GM19239 (cell line): ENCODE results near the gene SERPINA5.

Experiments used
- DNase-seq: peaks from one replicate; pipeline ENCODE4 v3.0.0; 2011; ENCODE audit warnings: low spot score; ENCODE audit not compliant: insufficient read length
- FAIRE-seq: peaks from 2 replicates; lab custom pipeline; 2011; peaks lifted over from hg19 to GRCh38; lab: Jason Lieb, UNC

Gene SERPINA5

DNA sequence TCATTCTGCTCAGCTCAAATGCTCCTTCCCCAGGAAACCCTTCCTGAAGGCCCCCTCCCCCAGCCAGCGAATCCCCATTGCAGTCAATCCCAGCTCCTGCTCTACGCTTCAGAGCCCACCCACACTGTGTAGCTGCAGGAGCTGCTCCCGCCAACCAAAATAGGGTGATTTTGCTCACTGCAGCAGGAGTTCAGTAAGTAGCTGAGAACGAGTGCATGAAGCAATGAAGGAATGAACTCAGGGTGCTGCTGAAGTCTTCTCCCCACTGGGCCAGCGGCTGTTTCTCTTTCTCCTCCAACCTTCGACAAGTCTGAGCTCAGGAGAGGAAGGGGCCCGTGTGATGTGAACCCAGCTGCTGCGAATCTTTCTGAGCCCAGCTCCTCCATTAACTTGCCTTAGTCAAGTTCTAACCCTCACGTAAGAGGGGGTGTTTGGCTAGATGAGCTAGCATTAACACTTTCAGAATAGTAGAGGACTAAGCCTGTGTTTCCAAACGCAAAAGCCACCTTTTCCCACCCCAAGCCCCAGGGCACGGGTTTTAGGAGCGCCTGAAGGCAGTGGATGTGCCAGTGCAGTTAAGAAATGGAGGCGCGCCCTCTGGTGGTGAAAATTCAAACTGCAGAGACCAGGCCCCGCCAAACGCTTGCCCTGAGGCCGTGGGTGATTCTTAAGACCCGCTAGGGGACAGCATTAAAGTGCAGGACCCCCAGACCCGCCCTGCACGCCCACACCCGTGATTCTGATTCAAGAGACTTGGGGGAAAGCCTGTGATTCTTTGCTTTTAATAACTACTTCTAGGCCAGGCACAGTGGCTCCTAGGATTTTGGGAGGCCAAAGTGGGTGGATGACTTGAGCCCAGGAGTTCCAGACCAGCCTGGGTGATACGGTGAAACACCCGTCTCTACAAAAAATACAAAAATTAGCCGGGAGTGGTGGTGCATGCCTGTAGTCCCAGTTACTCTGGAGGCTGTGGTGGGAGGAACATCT lies 31.9 kb upstream of the SERPINA5 start:
- FAIRE-seq (peak; percentile 47), DNase-seq (peak; percentile 40)

DNA sequence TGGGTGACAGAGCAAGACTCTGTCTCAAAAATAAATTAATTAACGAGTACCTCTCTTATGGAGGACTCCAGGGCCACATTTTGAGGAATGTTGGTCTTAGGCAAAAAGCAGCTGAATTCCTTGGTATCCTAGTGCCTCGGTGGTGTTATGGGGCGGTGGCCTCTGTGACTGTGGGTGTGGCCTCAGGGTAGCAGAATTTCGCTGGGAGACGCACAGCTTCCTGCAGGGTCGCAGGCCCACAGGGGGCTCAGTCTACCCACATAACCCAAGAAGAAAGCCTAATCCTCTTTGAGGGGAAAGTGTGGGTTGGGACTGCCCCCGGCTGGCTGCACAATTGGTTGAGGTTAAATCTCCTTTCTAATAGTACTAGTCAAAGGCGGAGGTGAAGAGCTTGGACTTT lies 31.2 kb upstream of the SERPINA5 start:
- FAIRE-seq = no peak

DNA sequence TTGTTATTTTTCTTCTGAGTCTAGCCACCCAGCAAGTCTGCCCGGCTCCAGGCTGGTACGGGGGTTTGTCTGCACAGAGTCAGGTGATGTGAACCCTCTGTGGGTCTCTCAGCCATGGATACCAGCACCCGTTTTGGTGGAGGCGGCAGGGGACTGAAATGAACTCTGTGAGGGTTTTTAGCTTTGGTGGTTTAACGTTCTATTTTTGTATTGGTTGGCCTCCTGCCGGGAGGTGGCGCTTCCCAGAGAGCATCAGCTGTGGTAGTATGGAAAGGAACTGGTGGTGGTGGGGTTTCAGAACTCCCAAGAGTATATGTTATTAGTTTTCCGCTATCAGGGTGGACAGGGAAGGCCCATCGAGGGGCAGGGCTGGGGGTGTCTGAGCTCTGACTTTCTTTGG lies 25.2 kb upstream of the SERPINA5 start:
- DNase-seq (no peak), FAIRE-seq (no peak)

More for the DNA sequence above, 31.2 kb upstream of the SERPINA5 start:
- no peak for DNase-seq

DNA sequence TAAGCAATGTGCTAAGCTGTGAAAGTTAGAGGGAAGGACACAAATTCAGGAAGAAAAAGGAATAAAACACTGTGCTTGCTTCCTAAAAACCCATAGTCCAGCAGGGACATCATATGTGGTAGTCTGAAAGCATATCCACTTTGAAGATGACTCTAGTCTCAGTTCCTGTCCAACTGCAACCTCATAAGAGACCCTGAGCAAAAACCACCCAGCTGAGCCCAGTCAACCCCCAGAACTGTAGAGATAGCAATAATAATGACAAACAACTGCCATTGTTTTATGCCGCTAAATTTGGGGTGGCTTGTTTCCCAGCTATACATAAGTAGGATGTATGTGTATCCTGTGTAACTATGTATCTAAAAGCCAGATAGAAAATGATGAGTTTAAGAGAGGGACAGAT lies 23.9 kb upstream of the SERPINA5 start:
- FAIRE-seq (no peak), DNase-seq (no peak)

DNA sequence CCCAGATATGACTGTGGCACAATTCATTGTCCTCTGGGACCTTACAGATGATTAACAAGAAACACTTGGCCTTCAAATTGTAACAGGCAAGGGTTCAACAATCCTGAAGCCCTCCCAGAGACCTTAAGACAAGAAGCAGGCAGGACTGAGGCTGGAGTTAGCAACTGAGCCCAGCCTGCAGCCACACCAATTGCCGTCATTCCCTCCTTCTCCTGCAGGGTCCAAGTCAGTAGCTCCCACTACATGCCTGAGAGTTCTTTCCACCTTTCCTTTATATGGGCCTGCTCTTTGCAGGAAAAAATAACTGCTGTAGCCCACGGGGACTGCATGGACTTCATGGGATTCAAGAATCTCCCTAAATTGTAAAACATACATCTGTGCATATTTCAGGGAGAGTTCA lies 22.4 kb upstream of the SERPINA5 start:
- DNase-seq (no peak), FAIRE-seq (no peak)

DNA sequence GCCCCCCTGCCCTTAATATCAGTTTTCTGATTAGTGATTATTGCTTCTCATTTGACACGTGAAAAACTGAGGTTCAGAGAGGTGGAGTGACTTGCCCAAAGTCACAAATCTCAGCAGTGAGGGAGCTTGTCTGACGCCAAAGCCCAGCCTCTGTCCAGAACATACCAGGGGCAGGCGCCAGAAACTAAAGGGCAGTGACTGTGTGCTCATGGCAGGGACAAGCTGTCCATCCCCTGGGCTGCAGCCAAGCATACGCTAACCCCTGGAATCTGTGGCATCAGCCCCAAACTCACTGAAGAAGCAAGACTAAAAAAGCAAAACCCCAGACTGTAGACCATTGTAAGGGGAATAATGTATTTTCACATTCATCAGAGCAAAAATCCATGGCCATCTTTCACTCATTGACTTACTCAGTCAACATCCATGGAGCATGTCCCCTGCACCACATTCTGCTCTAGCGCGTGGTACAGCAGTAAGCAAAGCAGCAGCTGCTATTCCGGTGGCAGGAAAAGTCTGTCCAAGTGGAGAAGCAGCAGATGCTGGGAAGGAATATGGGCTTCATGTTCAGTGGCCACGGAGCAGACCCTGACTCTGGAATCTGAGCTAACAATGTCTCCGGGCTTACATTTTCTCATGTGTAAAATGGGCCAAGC lies 21.5 kb upstream of the SERPINA5 start:
- FAIRE-seq (no peak), DNase-seq (no peak)

DNA sequence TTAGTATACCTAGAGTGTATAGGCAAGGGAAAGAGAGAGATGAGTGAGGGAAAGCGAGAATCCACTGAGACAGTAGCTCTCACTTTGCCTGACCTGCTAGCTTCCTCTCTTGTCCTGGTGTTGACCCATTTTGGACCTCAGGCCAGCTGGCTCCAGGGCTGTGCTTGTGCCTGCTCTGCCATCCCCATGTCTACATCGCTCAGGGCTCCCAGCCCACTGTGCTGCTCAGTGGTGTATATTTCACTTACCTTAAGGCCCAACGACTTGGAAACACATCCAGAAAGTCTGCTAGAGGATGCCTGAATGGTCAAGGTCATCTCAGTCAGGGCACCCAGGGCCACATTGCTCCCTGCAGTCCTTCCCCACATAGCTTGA lies 20.9 kb upstream of the SERPINA5 start:
- DNase-seq (no peak), FAIRE-seq (no peak)

DNA sequence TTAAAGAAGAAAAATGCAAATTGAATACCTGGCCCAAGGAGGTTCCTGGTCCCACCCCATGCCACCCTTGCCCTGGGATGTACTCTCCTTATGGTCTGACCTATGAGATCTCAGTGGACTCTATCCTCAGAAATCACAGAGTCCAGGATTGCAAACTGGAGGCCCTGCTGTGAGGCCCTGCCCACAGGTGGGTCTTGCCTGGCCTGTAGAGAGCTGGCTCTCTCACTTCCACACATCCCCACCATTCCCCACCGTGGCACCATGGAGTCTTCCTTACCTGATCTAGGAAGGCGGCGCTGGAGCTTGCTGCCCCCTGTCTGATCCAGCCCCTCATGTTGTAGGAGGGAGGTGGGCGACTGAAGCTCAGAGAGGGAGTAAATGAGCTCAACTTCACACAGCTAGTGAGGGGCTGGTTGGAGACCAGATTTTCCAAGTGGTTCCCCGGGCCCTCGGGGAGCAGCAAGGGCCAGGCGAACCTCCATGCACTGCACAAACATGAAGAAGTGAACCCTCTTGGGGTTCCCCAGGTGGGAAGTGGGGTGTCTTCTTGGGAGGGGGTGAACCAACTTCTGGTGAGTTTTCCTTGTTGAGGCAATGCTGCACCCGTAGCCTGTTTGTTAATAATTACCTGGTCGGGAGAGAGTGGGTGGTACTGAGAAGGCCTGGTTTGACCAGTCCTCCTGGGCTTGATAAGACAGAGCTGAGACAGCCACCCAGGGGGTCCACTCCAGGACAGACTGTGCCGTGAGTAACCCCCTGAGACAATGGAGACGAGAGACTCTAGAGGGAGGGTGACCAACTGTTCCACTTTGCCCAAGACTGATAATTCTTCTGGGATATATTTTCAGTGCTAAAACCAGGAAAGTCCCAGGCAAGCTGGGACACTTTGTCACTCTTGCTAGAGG lies 20.2 kb upstream of the SERPINA5 start, which contains the start of gene SERPINA4:
Gene SERPINA4 (plus strand): TSS at position 692 of the 905 bp plus-strand sequence. CDS start 2,041 bp downstream, outside the sequence.
- FAIRE-seq (no peak), DNase-seq (no peak)

DNA sequence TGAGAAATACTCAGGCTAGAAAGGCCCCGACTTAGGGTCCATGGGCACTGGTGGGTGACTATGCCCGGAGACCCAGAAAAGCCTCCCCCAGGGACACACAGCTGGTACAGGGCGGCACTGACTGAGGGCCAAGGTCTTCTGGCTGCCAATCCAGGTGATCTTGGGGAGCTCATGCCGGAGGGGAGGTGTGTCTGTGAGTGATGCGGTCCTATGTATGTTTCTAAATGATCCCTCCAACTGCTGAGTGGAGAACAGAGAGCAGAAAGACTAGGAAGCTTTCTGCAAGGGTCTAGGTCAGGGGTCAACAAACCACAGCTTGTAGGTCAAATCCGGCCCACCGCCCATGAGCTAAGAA lies 19.6 kb upstream of the SERPINA5 start:
- no peak for DNase-seq
- no peak for FAIRE-seq

DNA sequence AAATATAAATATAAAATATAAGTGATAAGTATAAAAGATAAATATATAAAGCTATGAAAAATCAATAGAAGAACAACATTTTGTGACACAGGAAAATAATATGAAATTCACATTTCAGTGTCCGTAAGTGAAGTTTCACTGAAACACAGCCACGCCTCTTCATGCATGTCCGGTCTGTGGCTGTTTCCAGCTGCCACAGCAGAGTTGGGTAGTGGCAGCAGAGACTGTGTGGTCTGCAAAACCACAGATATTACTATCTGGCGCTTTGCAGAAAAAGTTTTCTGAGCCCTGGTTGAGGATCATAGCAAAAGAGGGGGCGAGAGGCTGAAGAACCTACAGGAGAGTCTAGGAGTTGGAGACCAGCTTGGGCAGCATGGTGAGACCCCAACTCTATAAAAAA lies 19.2 kb upstream of the SERPINA5 start:
- FAIRE-seq (no peak), DNase-seq (no peak)

DNA sequence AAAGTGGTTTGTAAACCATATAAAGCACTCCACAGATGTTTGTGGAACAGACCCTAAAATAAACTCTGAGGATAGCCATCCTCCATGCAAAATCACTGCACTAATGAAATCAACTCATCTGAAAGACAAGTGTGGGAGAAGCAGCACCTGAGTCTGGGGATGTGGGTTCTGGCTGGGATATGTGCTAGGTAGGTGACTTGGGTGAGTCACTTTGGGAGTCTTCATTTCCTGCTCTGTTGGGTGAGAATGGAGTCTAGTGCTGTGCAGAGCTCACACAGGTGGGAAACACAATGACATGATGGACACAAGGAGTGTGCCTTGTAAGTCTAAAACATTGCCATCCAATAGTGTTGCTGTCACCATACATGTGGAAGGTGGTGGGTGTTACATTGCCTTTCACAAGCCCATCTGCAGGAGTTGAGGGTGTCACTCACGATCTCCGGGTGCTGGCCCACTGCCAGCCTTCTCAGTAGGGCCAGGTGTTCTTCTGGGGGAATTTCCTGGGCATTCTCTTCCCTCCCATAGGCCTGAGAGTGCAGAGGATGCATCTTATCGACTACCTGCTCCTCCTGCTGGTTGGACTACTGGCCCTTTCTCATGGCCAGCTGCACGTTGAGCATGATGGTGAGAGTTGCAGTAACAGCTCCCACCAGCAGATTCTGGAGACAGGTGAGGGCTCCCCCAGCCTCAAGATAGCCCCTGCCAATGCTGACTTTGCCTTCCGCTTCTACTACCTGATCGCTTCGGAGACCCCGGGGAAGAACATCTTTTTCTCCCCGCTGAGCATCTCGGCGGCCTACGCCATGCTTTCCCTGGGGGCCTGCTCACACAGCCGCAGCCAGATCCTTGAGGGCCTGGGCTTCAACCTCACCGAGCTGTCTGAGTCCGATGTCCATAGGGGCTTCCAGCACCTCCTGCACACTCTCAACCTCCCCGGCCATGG lies 18.0 kb upstream of the SERPINA5 start:
- FAIRE-seq = no peak
- DNase-seq = no peak

DNA sequence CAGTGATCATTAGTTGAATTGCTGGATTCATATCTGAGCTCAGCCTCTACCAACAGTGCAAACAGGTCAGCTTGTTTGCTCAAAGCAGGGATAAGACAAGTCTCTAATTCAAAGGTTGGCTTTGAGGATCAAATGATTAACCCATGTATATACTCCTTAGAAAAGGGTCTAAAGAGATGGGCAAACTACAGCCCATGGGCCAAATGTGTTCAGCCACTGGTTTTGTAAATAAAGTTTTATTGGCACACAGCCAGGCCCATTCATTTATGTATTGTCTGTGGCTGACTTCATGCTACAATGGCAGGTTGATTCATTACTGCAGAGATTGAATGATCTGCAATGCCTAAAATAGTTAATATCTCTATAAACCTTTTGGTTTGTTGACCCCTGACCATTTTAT lies 16.8 kb upstream of the SERPINA5 start:
- FAIRE-seq = no peak
- no peak for DNase-seq

DNA sequence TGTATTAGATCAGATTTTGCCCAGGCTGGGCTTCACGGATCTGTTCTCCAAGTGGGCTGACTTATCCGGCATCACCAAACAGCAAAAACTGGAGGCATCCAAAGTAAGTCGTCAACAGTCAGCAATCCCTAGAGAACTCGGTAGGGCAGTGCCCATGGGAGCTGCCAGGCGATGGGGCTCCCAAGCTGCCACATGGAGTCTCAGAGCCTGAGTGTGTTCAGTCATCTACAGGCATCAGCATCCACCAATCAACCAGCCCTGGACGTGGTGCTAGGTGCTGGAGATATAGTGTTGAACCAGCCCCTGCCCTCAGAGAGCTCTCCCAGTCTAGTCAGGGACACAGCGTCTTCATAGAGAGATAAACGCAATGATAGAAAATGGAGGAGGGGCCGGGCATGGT lies 13.0 kb upstream of the SERPINA5 start:
- FAIRE-seq (no peak), DNase-seq (no peak)

DNA sequence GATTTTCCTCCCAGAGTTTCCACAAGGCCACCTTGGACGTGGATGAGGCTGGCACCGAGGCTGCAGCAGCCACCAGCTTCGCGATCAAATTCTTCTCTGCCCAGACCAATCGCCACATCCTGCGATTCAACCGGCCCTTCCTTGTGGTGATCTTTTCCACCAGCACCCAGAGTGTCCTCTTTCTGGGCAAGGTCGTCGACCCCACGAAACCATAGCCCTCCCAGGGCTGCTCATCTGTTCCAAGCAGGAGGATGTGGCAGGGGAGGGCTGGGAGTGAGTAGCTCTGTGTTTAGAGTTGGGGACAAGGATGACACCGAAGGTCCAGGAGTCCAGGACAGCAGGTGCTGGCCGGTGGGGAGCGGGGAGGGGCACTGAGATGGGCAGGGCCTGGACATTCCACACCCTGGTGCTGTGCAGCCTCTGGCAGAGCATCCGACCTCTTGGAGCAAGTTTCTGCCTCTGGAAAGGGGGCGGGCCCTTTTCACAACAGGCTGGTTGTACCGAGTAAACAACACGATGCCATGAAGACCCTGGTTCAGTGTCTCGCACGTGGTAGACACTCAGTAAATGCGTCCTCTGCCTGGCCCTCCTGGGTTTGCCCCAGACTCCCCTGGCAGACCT lies 11.7 kb upstream of the SERPINA5 start:
- no peak for FAIRE-seq
- no peak for DNase-seq

DNA sequence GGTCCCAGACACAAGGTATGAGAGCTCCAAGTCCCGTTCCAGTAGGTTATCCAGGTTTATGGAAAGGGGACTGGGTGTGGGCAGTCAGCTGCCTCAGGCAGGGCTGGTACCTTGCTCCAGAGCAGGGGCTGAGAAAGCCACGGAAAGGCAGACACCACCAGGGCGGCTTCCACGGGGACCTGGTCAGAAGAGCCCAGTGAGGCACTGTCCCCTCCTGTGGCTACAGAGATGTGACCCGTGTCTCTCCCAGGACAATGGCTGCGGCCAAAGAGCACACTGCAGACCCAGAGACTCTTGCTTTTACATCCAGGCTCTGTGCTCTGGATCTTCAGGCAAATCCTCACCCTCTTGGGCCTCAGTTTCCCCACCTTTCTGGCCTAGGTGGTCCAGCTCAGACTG lies 11.2 kb upstream of the SERPINA5 start:
- no peak for FAIRE-seq

DNA sequence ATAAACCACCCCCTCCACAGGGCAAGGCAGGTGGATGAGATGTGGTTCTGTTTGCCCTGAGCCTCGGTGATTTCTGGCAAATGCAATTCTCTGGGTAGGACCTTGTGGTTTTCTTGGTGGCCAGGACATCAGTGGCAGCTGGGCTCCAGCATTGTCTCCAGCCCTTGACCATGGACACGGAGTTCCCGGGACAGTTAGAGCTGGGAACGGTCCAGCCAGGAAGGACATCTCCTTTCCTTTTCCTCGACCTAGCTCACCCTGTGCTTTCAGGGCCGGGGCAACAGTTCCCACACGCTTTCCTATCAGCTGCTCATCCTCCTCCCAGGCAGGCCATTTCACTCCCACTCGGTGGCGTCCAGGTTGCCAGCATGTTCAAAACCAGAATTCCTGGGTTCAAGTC lies 10.8 kb upstream of the SERPINA5 start:
- DNase-seq (no peak), FAIRE-seq (no peak)

More for the DNA sequence above, 11.2 kb upstream of the SERPINA5 start:
- DNase-seq = no peak

DNA sequence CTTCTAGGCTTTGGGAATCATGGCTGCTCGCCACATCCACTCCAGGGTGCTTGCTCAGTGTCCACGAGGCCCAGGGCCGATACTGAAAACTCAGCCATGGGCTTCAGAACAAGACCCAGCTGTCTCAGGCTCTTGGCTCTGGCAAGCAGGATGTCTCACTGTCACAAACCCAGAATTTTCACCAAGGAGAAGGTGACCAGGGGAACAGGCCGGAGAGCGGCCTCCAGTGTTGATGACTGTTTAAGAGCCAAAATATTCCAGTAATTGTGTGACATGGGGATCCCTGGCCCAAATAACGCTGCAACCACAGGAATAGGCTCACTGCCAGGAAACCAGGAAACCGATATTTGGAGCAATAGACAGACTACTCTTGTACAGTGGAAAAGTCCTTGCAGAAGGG lies 9.8 kb upstream of the SERPINA5 start:
- FAIRE-seq = no peak
- no peak for DNase-seq

DNA sequence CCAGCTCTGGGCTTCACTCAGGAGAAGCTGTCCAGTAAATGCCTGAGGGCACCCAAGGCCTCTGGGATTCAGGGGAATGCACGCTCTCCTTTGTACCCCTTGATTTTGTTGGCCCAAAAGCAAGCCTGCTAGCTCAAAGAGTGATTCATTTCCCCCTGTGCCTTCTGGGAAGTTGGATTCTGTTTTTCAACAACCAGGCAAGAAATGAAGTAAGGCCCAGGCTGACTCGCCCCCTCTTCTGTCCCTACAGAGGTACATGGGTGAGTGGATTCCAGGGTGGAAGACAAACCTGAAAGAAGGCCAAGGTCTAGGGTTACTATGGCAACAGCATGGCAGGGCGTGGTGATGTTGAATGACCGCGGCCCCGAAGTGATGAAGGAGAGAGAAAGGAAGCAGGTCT lies 9.3 kb upstream of the SERPINA5 start:
- DNase-seq (no peak), FAIRE-seq (no peak)
